Forelimb muscle (tissue), 1 donor: Measurements from ENCODE around the gene MLYCD. TPM values are rescaled to one million over a fixed set of nuclear protein-coding genes. Genes with fewer than 3 reads are reported as not detected.

Experiments used
- DNase-seq: peaks from one replicate; pipeline ENCODE4 v3.0.0-alpha.2; 2013; ENCODE audit warnings: low read depth
- polyA plus RNA-seq: library from polyadenylated mRNA; unstranded; fragments of 120-200 nt; gene quantifications from one replicate; pipeline ENCODE4 v1.2.1, GENCODE V29; 2013; ENCODE audit not compliant: insufficient read length

The MLYCD gene
- 3.9 TPM for polyA plus RNA-seq

- peak; percentile 41 for DNase-seq
Observed at GRCh38 chr16:83898463-83899271, at the start of gene MLYCD. Gene MLYCD (plus strand): TSS chr16:83899115. CDS start chr16:83899145, 30 bp downstream.

GRCh38 chr16:83849421-83849820 lies 49.5 kb upstream of the MLYCD start:
- DNase-seq = peak; percentile 55

GRCh38 chr16:83850947-83851346 lies 48.0 kb upstream of the MLYCD start:
- DNase-seq = no peak

GRCh38 chr16:83851473-83851872 lies 47.4 kb upstream of the MLYCD start:
- no peak for DNase-seq

GRCh38 chr16:83852774-83853173 lies 46.1 kb upstream of the MLYCD start:
- no peak for DNase-seq

GRCh38 chr16:83853834-83854233 lies 45.1 kb upstream of the MLYCD start:
- no peak for DNase-seq

GRCh38 chr16:83854420-83854819 lies 44.5 kb upstream of the MLYCD start:
- DNase-seq = no peak

- no peak for DNase-seq
Observed at GRCh38 chr16:83856792-83857191, 42.1 kb upstream of the MLYCD start.

GRCh38 chr16:83859265-83859664 lies 39.6 kb upstream of the MLYCD start:
- DNase-seq = no peak

- no peak for DNase-seq
Observed at GRCh38 chr16:83862661-83863060, 36.3 kb upstream of the MLYCD start.

- no peak for DNase-seq
Observed at GRCh38 chr16:83863682-83864081, 35.2 kb upstream of the MLYCD start.

- no peak for DNase-seq
Observed at GRCh38 chr16:83870830-83871229, 28.1 kb upstream of the MLYCD start.

GRCh38 chr16:83878838-83879237 lies 20.1 kb upstream of the MLYCD start:
- no peak for DNase-seq

- DNase-seq = no peak
Observed at GRCh38 chr16:83882163-83882885, 16.6 kb upstream of the MLYCD start.

- no peak for DNase-seq
Observed at GRCh38 chr16:83886199-83886971, 12.5 kb upstream of the MLYCD start.

- DNase-seq = no peak
Observed at GRCh38 chr16:83887080-83887479, 11.8 kb upstream of the MLYCD start.

- DNase-seq = no peak
Observed at GRCh38 chr16:83887564-83887963, 11.4 kb upstream of the MLYCD start.

- no peak for DNase-seq
Observed at GRCh38 chr16:83888672-83889044, 10.3 kb upstream of the MLYCD start.

GRCh38 chr16:83890359-83890758 lies 8.6 kb upstream of the MLYCD start:
- no peak for DNase-seq

GRCh38 chr16:83891742-83892141 lies 7.2 kb upstream of the MLYCD start:
- DNase-seq = no peak

GRCh38 chr16:83895243-83895642 lies 3.7 kb upstream of the MLYCD start:
- DNase-seq = no peak

GRCh38 chr16:83895942-83896341 lies 3.0 kb upstream of the MLYCD start:
- no peak for DNase-seq
